GM23248 (cell line): ENCODE results near the gene GDPD5. TPM values are rescaled to one million over a fixed set of nuclear protein-coding genes. Genes with fewer than 3 reads are reported as not detected.
"Not testable (repeated sequence)": the region's sequence is repeated elsewhere in the genome, so short reads cannot be mapped to it uniquely, and the experiment has no call there.

ENCODE experiments used
- DNase-seq: peaks from one replicate; pipeline ENCODE4 v3.0.0-alpha.2; 2015
- H2AFZ ChIP-seq: fragments of 200-600 bp; sonication (generic); 2 replicates; pipeline ENCODE4 v1.6.1; 2016; ENCODE audit warnings: antibody characterized with exemption
- H3F3A ChIP-seq: fragments of 200-600 bp; sonication (generic); 2 replicates; pipeline ENCODE4 v1.6.1; 2016; ENCODE audit warnings: mild to moderate bottlenecking, antibody characterized with exemption, mixed run types; ENCODE audit not compliant: insufficient read depth
- H3K27ac ChIP-seq: fragments of 200-600 bp; sonication (generic); 2 replicates; pipeline ENCODE4 v1.5.1; 2016; ENCODE audit warnings: mild to moderate bottlenecking
- H3K27me3 ChIP-seq: fragments of 200-600 bp; sonication (generic); replicated peaks from 2 replicates; pipeline ENCODE4 v1.6.1; 2016; ENCODE audit warnings: mild to moderate bottlenecking; ENCODE audit not compliant: insufficient read depth
- H3K36me3 ChIP-seq: fragments of 200-600 bp; sonication (generic); 2 replicates; pipeline ENCODE4 v1.6.1; 2016; ENCODE audit warnings: low read depth, mild to moderate bottlenecking
- H3K4me1 ChIP-seq: fragments of 200-600 bp; sonication (generic); 2 replicates; pipeline ENCODE4 v1.6.1; 2016; ENCODE audit warnings: mild to moderate bottlenecking; ENCODE audit not compliant: insufficient read depth
- H3K4me2 ChIP-seq: fragments of 200-600 bp; sonication (generic); one replicate; pipeline ENCODE4 v1.6.1; 2016; ENCODE audit warnings: mild to moderate bottlenecking; ENCODE audit not compliant: unreplicated experiment
- H3K4me3 ChIP-seq: fragments of 200-600 bp; sonication (generic); 2 replicates; pipeline ENCODE4 v1.5.1; 2016; ENCODE audit warnings: mild to moderate bottlenecking
- H3K79me2 ChIP-seq: fragments of 200-600 bp; sonication (generic); 2 replicates; pipeline ENCODE4 v1.6.1; 2016; ENCODE audit warnings: mild to moderate bottlenecking; ENCODE audit not compliant: insufficient read depth
- H3K9ac ChIP-seq: fragments of 200-600 bp; sonication (generic); 2 replicates; pipeline ENCODE4 v1.6.1; 2016; ENCODE audit warnings: mild to moderate bottlenecking
- H3K9me2 ChIP-seq: fragments of 200-600 bp; sonication (generic); 2 replicates; pipeline ENCODE4 v1.6.1; 2016; ENCODE audit warnings: mixed run types, mild to moderate bottlenecking, moderate library complexity; ENCODE audit not compliant: insufficient read depth
- H3K9me3 ChIP-seq: fragments of 200-600 bp; sonication (generic); one replicate; pipeline ENCODE4 v1.6.1; 2017; ENCODE audit warnings: low read depth
- H4K20me1 ChIP-seq: fragments of 200-600 bp; sonication (generic); 2 replicates; pipeline ENCODE4 v1.6.0; 2016; ENCODE audit not compliant: insufficient read depth
- EZH2 ChIP-seq: fragments of 200-600 bp; sonication (generic); IDR thresholded peaks from 2 replicates; pipeline ENCODE4 v1.6.1; 2018; ENCODE audit warnings: antibody characterized with exemption, mild to moderate bottlenecking; ENCODE audit not compliant: insufficient read depth, poor library complexity, severe bottlenecking
- EZH2phosphoT487 ChIP-seq: fragments of 200-600 bp; sonication (generic); IDR thresholded peaks from 2 replicates; pipeline ENCODE4 v1.6.1; 2018; ENCODE audit warnings: antibody characterized with exemption, moderate library complexity, mild to moderate bottlenecking, low read depth; ENCODE audit not compliant: insufficient read depth
- WGBS, 2 experiments: methylation state at CpG; one replicate each; pipeline ENCODE4 v1.1.6; 2015 to 2017; ENCODE audit warnings: low lambda C conversion rate in 2 of 2, low coverage in 1 of 2; ENCODE audit errors: missing lambda C conversion rate in 2 of 2; 5-methylcytosine and 5-hydroxymethylcytosine counted together
- in situ Hi-C: fragments of 300-500 bp; cut with MboI; formaldehyde crosslinking; loops from 2 replicates; pipeline ENCODE4 v1.15.0; 2020
- polyA plus RNA-seq: library from polyadenylated mRNA; unstranded; fragments of >200 nt; fragmentation: Nextera tagmentation; extraction: Ambion mirVana; gene quantifications from 2 replicates; pipeline ENCODE4 v1.2.1, GENCODE V29; 2016
- total RNA-seq: library from RNA; depleted of rRNA; stranded (reverse); fragments of >200 nt; shearing (Covaris generic); gene quantifications from 2 replicates; pipeline ENCODE4 v1.2.3, GENCODE V29; 2014

GDPD5 gene
- total and polyA plus RNA-seq, 2 experiments from 2014 or later, result 3.4 to 10.7 TPM

GRCh38 chr11:75413864-75414263 is 111.9 kb downstream of the GDPD5 start:
- H3K9ac ChIP-seq, result no peak overlapping the region
- H3F3A ChIP-seq, result peaks cover 25% of the 10 kb centered on the region
- no peaks in the 10 kb centered on the region for H4K20me1 ChIP-seq
- H3K4me3 ChIP-seq, result no peak overlapping the region
- no peak overlapping the region for H3K27ac ChIP-seq
- no peak overlapping the region for H2AFZ ChIP-seq
- H3K9me2 ChIP-seq, result no peaks in the 10 kb centered on the region
- WGBS, 2 experiments, result 77 to 83% methylated on average over 2 of the region's 2 CpGs
- no peaks in the 10 kb centered on the region for H3K27me3 ChIP-seq
- no peak for TF ChIP-seq EZH2
- no peak for TF ChIP-seq EZH2phosphoT487
- H3K79me2 ChIP-seq, result no peaks in the 10 kb centered on the region
- DNase-seq, result no peak
- no peak overlapping the region for H3K4me2 ChIP-seq
- H3K4me1 ChIP-seq, result peaks cover 9% of the 10 kb centered on the region
- peaks cover 7% of the 10 kb centered on the region for H3K36me3 ChIP-seq
- no peaks in the 10 kb centered on the region for H3K9me3 ChIP-seq
- in situ Hi-C loops, result no loop called here

GRCh38 chr11:75413146-75413545 is 112.6 kb downstream of the GDPD5 start:
- H3K9me2 ChIP-seq, H3K4me1 ChIP-seq, H2AFZ ChIP-seq, H3K79me2 ChIP-seq, H3K4me3 ChIP-seq, H3K9ac ChIP-seq, in situ Hi-C loops, H3K27me3 ChIP-seq, H3K9me3 ChIP-seq, H3K27ac ChIP-seq, H4K20me1 ChIP-seq, DNase-seq, H3K4me2 ChIP-seq: not testable (repeated sequence)
- peaks cover 24% of the 10 kb centered on the region for H3F3A ChIP-seq
- peaks cover 10% of the 10 kb centered on the region for H3K36me3 ChIP-seq
- 84 to 85% methylated on average over 10 of the region's 10 CpGs for WGBS, 2 experiments

- H4K20me1 ChIP-seq, H2AFZ ChIP-seq, H3K9me3 ChIP-seq, H3K27me3 ChIP-seq, H3K4me3 ChIP-seq, H3K27ac ChIP-seq, H3K9me2 ChIP-seq, H3K9ac ChIP-seq, H3K4me2 ChIP-seq, in situ Hi-C loops, DNase-seq: not testable (repeated sequence)
- H3F3A ChIP-seq, result peaks cover 28% of the 10 kb centered on the region
- H3K36me3 ChIP-seq, result peaks cover 37% of the 10 kb centered on the region
- H3K4me1 ChIP-seq, result peaks cover 12% of the 10 kb centered on the region; the same call in 1 of the 2 replicates
- 89 to 100% methylated on average over 2 to 19 of the region's 33 CpGs for WGBS, 2 experiments
- peaks cover 34% of the 10 kb centered on the region for H3K79me2 ChIP-seq
These were observed 115.8 kb downstream of the GDPD5 start for GRCh38 chr11:75409971-75410370.

GRCh38 chr11:75408957-75409219 is 116.9 kb downstream of the GDPD5 start:
- peaks cover 45% of the 10 kb centered on the region for H3K79me2 ChIP-seq
- DNase-seq, result no peak
- no peaks in the 10 kb centered on the region for H3K9me2 ChIP-seq
- no peak overlapping the region for H3K4me2 ChIP-seq
- no peak for TF ChIP-seq EZH2phosphoT487
- TF ChIP-seq EZH2, result no peak
- H4K20me1 ChIP-seq, result no peaks in the 10 kb centered on the region
- H3K27ac ChIP-seq, result no peak overlapping the region
- no peaks in the 10 kb centered on the region for H3K9me3 ChIP-seq
- no peak overlapping the region for H2AFZ ChIP-seq
- H3F3A ChIP-seq, result peaks cover 38% of the 10 kb centered on the region
- H3K27me3 ChIP-seq, result no peaks in the 10 kb centered on the region
- no peak overlapping the region for H3K4me3 ChIP-seq
- WGBS, 2 experiments, result 94 to 96% methylated on average over 2 of the region's 2 CpGs
- in situ Hi-C loops, result no loop called here
- peaks cover 12% of the 10 kb centered on the region; the same call in 1 of the 2 replicates for H3K4me1 ChIP-seq
- no peak overlapping the region for H3K9ac ChIP-seq
- H3K36me3 ChIP-seq, result peaks cover 46% of the 10 kb centered on the region

GRCh38 chr11:75406338-75406777 is 119.4 kb downstream of the GDPD5 start:
- Histone ChIP-seq H3K4me2 (no peak overlapping the region), H3K27ac (peak overlapping the region; percentile 13; the same call in 1 of the 2 replicates)
- 0% methylated on average over 1 of the region's 1 CpG for WGBS, 2 experiments

More at GRCh38 chr11:75406338-75406777, 119.4 kb downstream of the GDPD5 start:
- Histone ChIP-seq H3K9ac (no peak overlapping the region; the same call in 1 of the 2 replicates), H3K4me3 (no peak overlapping the region), H3K36me3 (peaks cover 66% of the 10 kb centered on the region), H3F3A (peaks cover 64% of the 10 kb centered on the region), H3K27me3 (no peaks in the 10 kb centered on the region), H3K4me1 (peaks cover 25% of the 10 kb centered on the region), H3K9me3 (no peaks in the 10 kb centered on the region), H2AFZ (no peak overlapping the region), H4K20me1 (peaks cover 20% of the 10 kb centered on the region), H3K79me2 (peaks cover 70% of the 10 kb centered on the region), H3K9me2 (no peaks in the 10 kb centered on the region)
- DNase-seq, result peak; percentile 60
- TF ChIP-seq EZH2phosphoT487 (no peak), EZH2 (no peak)
- in situ Hi-C loops, result no loop called here
